Measurements from ENCODE around the gene NDOR1.
"Not testable (repeated sequence)": the region's sequence is repeated elsewhere in the genome, so short reads cannot be mapped to it uniquely, and the experiment has no call there.

NDOR1 gene

GRCh38 chr9:137239541-137240200 is 34.2 kb downstream of the NDOR1 start:
- DNase-seq (ENCODE audit: extremely low spot score, insufficient read length, low read depth); FAIRE-seq: not testable (repeated sequence)

DNA sequence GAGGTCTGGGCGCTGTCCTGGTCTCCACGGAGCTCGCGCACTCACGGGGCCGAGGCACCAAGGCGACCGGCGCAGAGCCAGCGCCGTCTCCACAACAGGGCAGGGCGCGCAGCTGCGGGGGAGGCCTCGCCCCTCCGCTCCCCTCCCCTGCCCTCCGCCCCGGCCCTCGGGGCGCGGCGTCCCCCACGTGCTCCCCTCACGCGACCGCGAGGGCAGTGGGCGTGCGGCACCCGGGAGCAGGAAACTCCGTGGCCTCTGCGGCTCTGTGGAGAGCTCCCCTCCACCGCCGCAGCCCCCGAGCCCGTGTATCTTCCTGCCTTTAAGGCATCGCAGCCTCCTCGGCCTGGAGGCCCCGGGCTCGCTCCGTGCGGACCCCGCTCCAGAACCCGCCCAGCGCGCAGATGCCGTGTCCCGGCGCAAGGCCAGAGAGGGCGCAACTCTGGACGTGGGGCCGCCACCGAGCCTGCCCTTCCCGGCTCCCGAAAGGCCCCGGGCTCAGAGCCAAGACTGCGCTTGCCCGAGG is 34.9 kb downstream of the NDOR1 start:
- no peak for FAIRE-seq
- no peak for DNase-seq (ENCODE audit: extremely low spot score, insufficient read length, low read depth)

DNA sequence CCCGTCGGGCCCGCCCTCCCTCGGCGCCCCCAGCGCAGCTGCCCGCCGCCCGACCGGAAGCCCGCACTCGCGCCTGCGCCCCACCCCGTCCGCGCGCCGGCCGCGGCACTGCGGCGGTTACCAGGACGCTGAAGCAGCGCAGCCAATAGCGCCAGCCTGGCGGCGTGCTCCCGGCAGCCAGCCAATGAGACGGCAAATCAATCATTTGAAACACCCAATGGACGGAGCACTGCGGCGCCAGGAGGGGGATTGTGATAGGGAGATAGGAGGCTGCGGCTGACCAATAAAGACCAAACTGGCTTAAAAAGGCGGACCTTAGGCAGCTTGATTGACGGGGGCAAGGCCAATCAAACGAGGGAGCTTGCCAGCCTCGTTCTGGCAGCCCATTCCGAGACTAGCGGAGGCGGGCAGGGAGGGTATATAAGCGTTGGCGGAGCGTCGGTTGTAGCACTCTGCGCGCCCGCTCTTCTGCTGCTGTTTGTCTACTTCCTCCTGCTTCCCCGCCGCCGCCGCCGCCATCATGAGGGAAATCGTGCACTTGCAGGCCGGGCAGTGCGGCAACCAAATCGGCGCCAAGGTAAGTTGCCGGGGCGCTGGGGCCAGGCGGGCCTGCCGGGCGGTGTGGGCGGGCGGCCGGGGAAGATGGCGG is 35.5 kb downstream of the NDOR1 start, which contains the start of gene TUBB4B:
TSS of gene TUBB4B (plus strand) at position 447 of the 649 bp plus-strand sequence. CDS start at position 521, 74 bp downstream.
- FAIRE-seq (peak; percentile 100), DNase-seq (ENCODE audit: extremely low spot score, insufficient read length, low read depth) (peak; percentile 97)

DNA sequence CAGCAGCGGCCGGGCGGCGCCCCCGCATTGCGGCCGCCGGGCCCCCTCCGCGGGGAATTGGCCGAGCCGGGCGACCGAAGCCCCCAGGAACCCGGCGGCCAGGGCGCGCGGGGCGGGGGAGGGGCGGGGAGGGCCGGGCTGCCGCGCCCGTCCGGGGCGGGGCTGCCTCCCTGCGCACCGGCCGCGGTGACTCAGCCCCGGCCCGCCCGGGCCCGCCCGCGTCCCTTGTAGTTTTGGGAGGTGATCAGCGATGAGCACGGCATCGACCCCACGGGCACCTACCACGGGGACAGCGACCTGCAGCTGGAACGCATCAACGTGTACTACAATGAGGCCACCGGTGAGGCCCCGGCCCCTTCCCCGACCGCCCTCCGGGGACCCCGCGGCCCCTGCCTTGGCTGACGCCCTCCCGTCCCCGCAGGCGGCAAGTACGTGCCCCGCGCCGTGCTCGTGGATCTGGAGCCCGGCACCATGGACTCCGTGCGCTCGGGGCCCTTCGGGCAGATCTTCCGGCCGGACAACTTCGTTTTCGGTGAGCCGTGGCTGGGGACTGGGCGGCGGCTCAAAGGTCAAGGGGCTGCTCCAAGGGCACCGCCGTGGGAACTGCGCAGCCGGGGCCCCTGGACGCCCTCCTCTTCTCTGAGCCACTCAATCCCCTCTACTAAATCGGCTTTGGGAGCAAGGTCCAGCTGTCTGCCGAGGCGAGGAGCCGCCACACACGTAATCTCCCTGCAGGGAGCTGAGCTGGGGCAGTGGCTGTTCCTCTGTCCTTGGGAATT is 36.2 kb downstream of the NDOR1 start:
- DNase-seq (ENCODE audit: extremely low spot score, insufficient read length, low read depth) (no peak), FAIRE-seq (no peak)

DNA sequence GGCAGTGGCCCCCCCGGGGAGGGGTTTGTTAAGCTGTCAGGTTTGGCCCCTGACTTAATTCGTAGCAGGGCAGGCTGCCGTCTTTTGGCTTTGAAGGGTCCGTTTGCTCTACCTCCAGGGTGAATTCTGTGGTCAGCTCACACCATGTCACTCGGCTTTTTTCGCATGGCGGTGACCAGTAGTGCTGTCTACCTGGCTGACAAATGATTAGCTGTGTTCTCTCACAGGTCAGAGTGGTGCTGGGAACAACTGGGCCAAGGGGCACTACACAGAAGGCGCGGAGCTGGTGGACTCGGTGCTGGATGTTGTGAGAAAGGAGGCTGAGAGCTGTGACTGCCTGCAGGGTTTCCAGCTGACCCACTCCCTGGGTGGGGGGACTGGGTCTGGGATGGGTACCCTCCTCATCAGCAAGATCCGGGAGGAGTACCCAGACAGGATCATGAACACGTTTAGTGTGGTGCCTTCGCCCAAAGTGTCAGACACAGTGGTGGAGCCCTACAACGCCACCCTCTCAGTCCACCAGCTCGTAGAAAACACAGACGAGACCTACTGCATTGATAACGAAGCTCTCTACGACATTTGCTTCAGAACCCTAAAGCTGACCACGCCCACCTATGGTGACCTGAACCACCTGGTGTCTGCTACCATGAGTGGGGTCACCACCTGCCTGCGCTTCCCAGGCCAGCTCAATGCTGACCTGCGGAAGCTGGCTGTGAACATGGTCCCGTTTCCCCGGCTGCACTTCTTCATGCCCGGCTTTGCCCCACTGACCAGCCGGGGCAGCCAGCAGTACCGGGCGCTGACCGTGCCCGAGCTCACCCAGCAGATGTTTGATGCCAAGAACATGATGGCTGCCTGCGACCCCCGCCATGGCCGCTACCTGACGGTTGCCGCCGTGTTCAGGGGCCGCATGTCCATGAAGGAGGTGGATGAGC is 37.0 kb downstream of the NDOR1 start:
- DNase-seq (ENCODE audit: extremely low spot score, insufficient read length, low read depth): no peak

GRCh38 chr9:137243266-137243625 is 37.7 kb downstream of the NDOR1 start:
- FAIRE-seq; DNase-seq (ENCODE audit: extremely low spot score, insufficient read length, low read depth): not testable (repeated sequence)

More for the DNA sequence above, 37.0 kb downstream of the NDOR1 start:
- FAIRE-seq: no peak

GRCh38 chr9:137243626-137244485 is 38.4 kb downstream of the NDOR1 start:
- no peak for FAIRE-seq
- DNase-seq (ENCODE audit: extremely low spot score, insufficient read length, low read depth): no peak

DNA sequence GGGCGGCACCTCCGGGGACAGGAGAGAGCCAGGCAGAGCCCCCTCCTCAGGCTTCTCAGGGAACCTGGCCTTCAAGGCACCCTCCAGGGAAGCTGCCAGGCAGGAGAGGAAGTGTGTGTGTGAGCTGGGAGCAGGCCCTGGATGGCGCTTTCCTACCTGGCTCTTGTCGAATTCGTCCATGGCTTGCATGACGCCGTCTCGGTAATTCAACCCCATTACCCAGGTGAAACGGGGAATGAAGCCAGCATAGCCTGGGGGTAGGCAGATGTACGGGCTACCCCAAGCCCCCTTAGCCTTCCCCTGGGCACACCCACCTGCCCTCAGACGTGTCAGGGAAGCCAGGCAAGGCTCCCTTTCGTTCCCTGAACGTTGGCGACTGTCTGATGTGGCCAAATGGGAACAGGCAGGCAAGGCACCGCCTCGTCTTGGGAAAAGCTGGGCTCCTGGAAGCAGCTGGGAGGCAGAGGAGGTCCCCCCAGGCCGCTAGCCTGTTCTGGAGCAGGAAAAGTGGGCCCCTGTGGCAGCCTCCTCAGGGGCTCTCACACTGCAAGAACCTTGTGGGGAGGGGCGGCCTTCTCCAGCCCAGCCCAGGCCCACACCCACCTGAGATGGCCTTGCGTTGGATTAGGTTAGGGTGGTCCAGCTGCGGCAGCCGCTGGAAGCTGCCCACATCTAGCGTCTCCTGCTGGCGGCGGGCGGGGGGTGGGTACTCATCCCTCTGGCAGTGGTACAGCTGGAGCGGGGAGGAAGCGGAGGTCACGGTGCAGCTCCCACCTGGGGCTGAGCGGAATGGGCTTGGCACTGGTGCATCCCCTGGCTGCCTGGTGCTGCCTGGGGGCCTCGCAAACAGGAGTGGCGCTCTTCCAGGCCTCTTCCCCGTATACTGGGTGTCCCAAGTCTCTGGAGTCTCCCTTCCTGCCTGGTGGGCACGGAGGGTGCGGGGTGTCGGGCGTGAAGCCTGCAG is 39.3 kb downstream of the NDOR1 start:
- FAIRE-seq (no peak), DNase-seq (ENCODE audit: extremely low spot score, insufficient read length, low read depth) (no peak)

GRCh38 chr9:137245450-137246421 is 40.2 kb downstream of the NDOR1 start:
- DNase-seq (ENCODE audit: extremely low spot score, insufficient read length, low read depth) (no peak), FAIRE-seq (no peak)

DNA sequence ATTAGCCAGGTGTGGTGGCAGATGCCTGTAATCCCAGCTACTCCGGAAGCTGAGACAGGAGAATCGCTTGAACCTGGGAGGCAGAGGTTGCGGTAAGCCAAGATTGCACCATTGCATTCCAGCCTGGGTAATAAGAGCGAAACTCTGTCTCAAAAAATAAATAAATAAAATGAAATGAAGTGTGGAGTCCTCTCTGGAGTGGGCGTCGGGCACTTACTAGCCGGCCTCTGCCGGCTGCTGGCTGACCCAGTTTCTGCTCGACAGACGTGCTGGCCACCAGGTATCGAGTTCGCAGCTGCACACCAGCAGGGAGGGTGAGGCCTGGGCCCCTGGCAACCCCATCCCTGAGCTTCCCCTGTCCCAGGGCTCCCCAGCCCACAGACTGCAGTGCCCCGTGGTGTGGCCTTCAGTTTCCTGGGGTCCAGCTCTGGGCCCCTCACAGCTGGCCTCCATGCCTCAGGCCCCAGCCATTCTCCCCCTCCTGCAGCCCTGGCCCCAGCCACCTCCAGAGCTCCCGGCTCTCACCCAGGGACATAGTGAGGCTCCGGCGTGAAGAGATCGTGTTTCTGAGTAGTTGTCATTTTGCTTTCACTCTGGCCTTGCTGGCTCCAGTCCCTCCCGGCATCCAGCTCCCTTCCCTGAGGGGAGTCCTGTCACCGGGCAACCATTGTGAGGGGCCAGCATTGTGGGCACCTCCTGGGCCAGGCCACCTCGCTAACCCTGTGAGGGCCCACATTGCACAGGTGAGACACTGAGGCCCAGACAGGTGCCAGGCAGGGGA is 41.8 kb downstream of the NDOR1 start:
- FAIRE-seq (no peak), DNase-seq (ENCODE audit: extremely low spot score, insufficient read length, low read depth) (no peak)

GRCh38 chr9:137247916-137248175 is 42.3 kb downstream of the NDOR1 start:
- no peak for FAIRE-seq
- DNase-seq (ENCODE audit: extremely low spot score, insufficient read length, low read depth): no peak

- FAIRE-seq: no peak
- DNase-seq (ENCODE audit: extremely low spot score, insufficient read length, low read depth): no peak
These were observed 45.1 kb downstream of the NDOR1 start for GRCh38 chr9:137250329-137251193.

DNA sequence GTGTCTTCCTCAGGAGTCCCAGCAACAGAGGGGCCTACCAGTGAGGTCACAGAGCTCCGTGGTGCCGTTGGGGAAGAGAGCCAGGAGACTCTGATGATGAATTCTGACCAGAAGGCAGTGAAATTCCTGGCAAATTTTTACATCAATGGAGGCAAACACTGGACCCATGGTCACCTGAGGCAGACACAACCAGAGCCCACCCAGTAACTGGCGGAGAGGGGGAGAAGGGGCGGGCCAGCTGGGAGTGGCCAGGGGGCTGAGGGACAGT is 45.6 kb downstream of the NDOR1 start, which contains the start of gene STPG3:
TSS of gene STPG3 (plus strand) at position 93 of the 268 bp plus-strand sequence. CDS start at position 94, 1 bp downstream.
- FAIRE-seq (no peak), DNase-seq (ENCODE audit: extremely low spot score, insufficient read length, low read depth) (no peak)

DNA sequence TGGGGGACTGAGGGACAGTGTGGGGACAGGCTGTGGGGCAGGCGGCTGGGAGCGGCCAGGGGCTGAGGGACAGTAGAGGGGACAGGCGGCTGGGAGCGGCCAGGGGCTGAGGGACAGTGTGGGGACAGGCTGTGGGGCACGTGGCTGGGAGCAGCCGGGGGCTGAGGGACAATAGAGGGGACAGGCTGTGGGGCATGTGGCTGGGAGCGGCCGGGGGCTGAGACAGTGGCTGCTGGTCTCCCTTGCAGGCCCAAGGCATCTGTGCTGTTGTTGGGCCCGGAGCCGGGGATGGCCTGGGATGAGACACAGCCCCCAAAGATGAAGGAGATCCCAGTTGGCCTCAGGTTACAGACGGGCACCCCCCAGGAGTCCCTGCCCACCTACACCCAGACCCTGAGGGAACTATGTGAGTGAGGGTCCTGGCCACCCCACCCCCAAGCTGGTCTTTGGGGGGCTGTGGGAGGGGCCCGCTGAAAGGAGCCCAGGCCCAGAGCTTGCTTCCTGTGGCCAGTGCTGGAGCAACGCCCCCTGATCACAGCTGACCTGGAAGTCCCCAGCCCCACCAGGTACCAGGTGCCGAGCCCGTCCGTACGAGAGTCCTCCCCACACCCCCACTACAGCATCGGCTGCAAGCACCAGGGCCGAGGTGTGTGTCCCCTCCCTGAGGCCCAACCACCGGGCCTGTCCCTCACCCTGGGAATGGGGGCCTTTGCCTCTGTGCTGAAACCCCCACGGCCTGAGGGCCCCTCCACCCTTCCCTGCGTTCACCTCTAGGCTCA is 46.2 kb downstream of the NDOR1 start:
- FAIRE-seq (no peak), DNase-seq (ENCODE audit: extremely low spot score, insufficient read length, low read depth) (no peak)
